ENCODE results near the gene MBTD1.

MBTD1 gene

DNA sequence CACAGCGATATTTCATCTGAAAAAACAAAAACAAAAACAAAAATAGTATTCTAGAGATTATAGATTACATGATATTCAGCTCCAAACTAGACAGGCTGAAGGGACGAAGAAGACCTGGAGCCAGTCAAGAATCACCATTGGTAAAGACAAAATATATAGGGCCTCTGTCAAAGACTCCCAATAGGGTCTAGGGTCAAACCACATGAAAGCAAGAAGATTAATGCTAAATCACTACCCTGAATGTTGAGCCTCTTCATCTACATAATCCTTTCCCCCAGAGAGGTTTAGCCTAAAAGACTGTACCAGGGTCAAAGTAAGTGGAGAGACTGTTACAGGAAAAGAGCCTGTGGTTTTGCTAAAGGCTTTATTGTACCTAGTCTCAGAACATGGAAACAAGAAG, 117.3 kb downstream of the MBTD1 start:
- no peak for DNase-seq

DNA sequence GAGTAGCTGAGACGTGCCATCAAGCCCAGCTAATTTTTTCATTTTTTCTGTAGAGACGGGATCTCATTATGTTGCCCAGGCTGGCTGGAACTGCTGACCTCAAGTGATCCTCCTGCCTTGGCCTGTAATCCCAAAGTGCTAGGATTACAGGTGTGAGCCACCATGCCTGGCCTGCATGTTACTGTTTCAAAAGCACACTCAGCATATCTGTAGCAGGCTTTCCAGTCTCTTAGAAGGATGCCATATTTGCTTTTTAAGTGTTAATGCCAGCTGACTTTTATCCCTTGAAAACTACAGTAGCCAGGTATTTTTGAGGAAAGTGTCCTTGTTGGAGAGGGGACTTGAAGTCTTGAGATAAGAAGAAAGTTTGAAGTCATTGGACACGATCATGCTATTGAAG, 123.9 kb downstream of the MBTD1 start:
- DNase-seq: no peak

DNA sequence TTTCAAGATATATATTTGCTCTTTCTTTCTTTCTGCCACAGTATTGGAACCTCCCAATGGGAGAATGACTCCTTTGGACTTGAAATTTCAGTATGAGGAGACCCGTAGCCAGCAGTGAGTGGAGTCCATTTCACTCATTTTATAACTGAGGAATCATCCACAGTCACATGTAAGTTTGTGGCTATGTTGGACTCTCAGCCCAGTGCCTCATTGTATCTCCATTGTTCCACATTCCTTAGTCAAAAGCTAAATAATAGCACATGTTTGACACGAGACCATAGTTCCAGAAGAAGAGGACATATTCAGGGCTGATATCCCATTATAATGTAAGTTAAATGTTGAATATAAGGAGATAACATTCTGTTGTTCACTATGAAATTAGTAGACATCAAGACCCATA, 126.5 kb downstream of the MBTD1 start:
- no peak for DNase-seq

DNA sequence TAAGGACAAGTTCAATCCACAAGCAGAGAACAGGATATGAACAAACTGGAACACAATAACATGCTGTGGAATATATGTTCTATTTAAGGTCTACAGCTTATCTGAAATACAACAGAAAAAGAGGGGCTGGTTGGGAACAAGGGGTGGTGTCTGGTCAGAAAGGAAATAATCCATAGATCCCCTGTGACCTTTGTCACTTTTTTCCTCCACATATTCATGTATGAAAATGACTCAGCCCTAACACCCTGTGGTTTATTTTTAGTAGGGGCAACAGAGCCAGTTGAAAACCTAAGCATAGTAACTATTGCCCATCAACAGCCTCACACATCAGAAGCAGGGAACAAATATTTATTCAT, 126.9 kb downstream of the MBTD1 start:
- DNase-seq: no peak

DNA sequence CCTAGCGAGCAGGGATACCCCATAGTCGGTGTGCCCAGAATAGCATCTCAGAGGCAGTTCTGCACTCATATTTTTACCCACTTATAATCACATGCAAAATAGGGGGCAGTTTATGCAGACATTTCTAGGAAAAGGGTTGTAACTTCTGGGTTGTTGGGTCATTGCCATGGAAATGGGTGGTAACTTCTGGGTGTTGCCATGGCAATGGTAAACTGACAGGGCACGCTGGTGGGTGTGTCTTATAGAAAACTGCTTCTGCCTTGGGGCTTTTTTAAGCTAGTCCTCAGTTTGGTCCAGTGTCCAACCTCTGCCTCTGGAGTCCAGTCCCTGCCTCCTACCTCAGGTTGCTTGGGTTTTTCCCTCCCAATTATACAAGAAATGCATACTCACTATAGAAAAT, 131.8 kb downstream of the MBTD1 start:
- DNase-seq: peak; percentile 37
